Adrenal gland (tissue), 5 donors: ENCODE measurements around the gene PTPRS.

Experiments used
- CTCF ChIP-seq, 6 experiments: fragments of 450-650 bp in 4 of 6; fragments of 200-600 bp in 2 of 6; sonication (generic) in 1 of 6; IDR thresholded peaks; 1 replicate in 5 of 6; 2 replicates in 1 of 6; pipeline versions ENCODE4 v1.5.1 to v1.8.0; 2016 to 2021; ENCODE audit warnings: antibody characterized with exemption in 6 of 6, mild to moderate bottlenecking in 2 of 6, moderate library complexity in 1 of 6
- POLR2A ChIP-seq, 2 donors: fragments of 450-650 bp; IDR thresholded peaks; one replicate each; pipeline ENCODE4 v1.6.1; 2017; ENCODE audit warnings: antibody characterized with exemption in 2 of 2, mild to moderate bottlenecking in 2 of 2, moderate library complexity in 1 of 2
- donor health status: DM: no; HTN: no; CAD: no.

- TF ChIP-seq CTCF (IDR thresholded peaks at IDR 0.05) (no peak), POLR2A (IDR thresholded peaks at IDR 0.05) (no peak)
These were observed 26.4 kb downstream of the PTPRS start for GRCh38 chr19:5314012-5314906.
